Muscle of leg (tissue), 11 donors: ENCODE data around the gene SYT1. TPM values are rescaled to one million over a fixed set of nuclear protein-coding genes. Genes with fewer than 3 reads are reported as not detected.

Experiments used
- DNase-seq: peaks from one replicate; pipeline ENCODE4 v3.0.0; 2013
- H3K27ac ChIP-seq: one replicate; pipeline ENCODE4 v1.5.1; 2013; ENCODE audit warnings: mild to moderate bottlenecking, low read length, control low read depth
- H3K27me3 ChIP-seq: one replicate; pipeline ENCODE4 v1.6.1; 2013; ENCODE audit warnings: low read length; ENCODE audit not compliant: control insufficient read depth, insufficient read depth
- H3K36me3 ChIP-seq: one replicate; pipeline ENCODE4 v1.6.1; 2013; ENCODE audit warnings: low read length; ENCODE audit not compliant: control insufficient read depth, insufficient read depth
- H3K4me1 ChIP-seq: one replicate; pipeline ENCODE4 v1.6.1; 2013; ENCODE audit warnings: low read length; ENCODE audit not compliant: control insufficient read depth, insufficient read depth
- H3K4me3 ChIP-seq: one replicate; pipeline ENCODE4 v1.5.1; 2013; ENCODE audit warnings: low read length, control low read depth
- H3K9me3 ChIP-seq: replicated peaks from 2 replicates; pipeline ENCODE4 v1.6.1; 2013; ENCODE audit warnings: low read depth, low read length; ENCODE audit not compliant: control insufficient read depth
- WGBS: methylation state at CpG from one replicate; pipeline ENCODE4 v1.1.5; 2013; ENCODE audit warnings: missing lambda C conversion rate; ENCODE audit not compliant: insufficient coverage; 5-methylcytosine and 5-hydroxymethylcytosine counted together
- polyA plus RNA-seq, 8 donors: library from polyadenylated mRNA; unstranded; fragments of 120-200 nt; gene quantifications; one replicate each; pipeline versions ENCODE4 v1.2.1 to v1.2.3, GENCODE V29; 2013; ENCODE audit warnings: inconsistent platforms in 1 of 8, low replicate concordance in 1 of 8; ENCODE audit not compliant: insufficient read length in 8 of 8, insufficient read depth in 1 of 8
- total RNA-seq: library from RNA; stranded (reverse); fragments of 120-200 nt; gene quantifications from one replicate; pipeline ENCODE4 v1.2.4, GENCODE V29; 2013

The SYT1 gene
- total and polyA plus RNA-seq, 9 donors, result 1.1 to 2.5 (median 1.8) TPM

GRCh38 chr12:78864870-78865463 is 393 bp downstream of the SYT1 start:
- peak; percentile 2 for DNase-seq
- Histone ChIP-seq H3K27ac (no peak overlapping the region), H3K36me3 (no peaks in the 10 kb centered on the region), H3K4me1 (peaks cover 13% of the 10 kb centered on the region), H3K4me3 (peak overlapping the region; percentile 55), H3K27me3 (peaks cover 18% of the 10 kb centered on the region), H3K9me3 (no peaks in the 10 kb centered on the region)
- WGBS, result 1% methylated on average over 19 of the region's 32 CpGs

GRCh38 chr12:78865516-78865915 is 942 bp downstream of the SYT1 start:
- Histone ChIP-seq H3K9me3 (no peaks in the 10 kb centered on the region), H3K27ac (no peak overlapping the region), H3K36me3 (no peaks in the 10 kb centered on the region), H3K4me3 (no peak overlapping the region), H3K4me1 (peaks cover 13% of the 10 kb centered on the region), H3K27me3 (peaks cover 18% of the 10 kb centered on the region)
- DNase-seq, result no peak
- no CpG with 5 or more reads among the region's 5 CpGs for WGBS

- Histone ChIP-seq H3K36me3 (no peaks in the 10 kb centered on the region), H3K4me3 (no peak overlapping the region), H3K9me3 (no peaks in the 10 kb centered on the region), H3K4me1 (peaks cover 13% of the 10 kb centered on the region), H3K27me3 (peaks cover 18% of the 10 kb centered on the region), H3K27ac (no peak overlapping the region)
- WGBS, result no CpG with 5 or more reads among the region's 4 CpGs
- DNase-seq, result no peak
Observed at GRCh38 chr12:78866518-78866917, 1.9 kb downstream of the SYT1 start.

GRCh38 chr12:78870539-78870938 is 6.0 kb downstream of the SYT1 start:
- no peaks in the 10 kb centered on the region for H3K9me3 ChIP-seq
- no peaks in the 10 kb centered on the region for H3K36me3 ChIP-seq
- H3K27me3 ChIP-seq, result no peaks in the 10 kb centered on the region
- no peak overlapping the region for H3K27ac ChIP-seq
- H3K4me1 ChIP-seq, result no peaks in the 10 kb centered on the region
- no peak for DNase-seq
- H3K4me3 ChIP-seq, result no peak overlapping the region
- no CpG with 5 or more reads among the region's 3 CpGs for whole genome bisulfite sequencing

GRCh38 chr12:78871566-78871965 is 7.0 kb downstream of the SYT1 start:
- Histone ChIP-seq H3K27me3 (no peaks in the 10 kb centered on the region), H3K36me3 (no peaks in the 10 kb centered on the region), H3K4me1 (no peaks in the 10 kb centered on the region), H3K4me3 (no peak overlapping the region), H3K27ac (no peak overlapping the region), H3K9me3 (no peaks in the 10 kb centered on the region)
- peak; percentile 9 for DNase-seq
- WGBS, result no CpG with 5 or more reads among the region's 2 CpGs

- WGBS, result no CpG with 5 or more reads among the region's 3 CpGs
- H3K27ac ChIP-seq, result no peak overlapping the region
- no peak overlapping the region for H3K4me3 ChIP-seq
- H3K4me1 ChIP-seq, result no peaks in the 10 kb centered on the region
- H3K36me3 ChIP-seq, result no peaks in the 10 kb centered on the region
- H3K27me3 ChIP-seq, result no peaks in the 10 kb centered on the region
- no peaks in the 10 kb centered on the region for H3K9me3 ChIP-seq
- no peak for DNase-seq
Observed at GRCh38 chr12:78878459-78878858, 13.9 kb downstream of the SYT1 start.

GRCh38 chr12:78878866-78879265 is 14.3 kb downstream of the SYT1 start:
- no CpG with 5 or more reads among the region's 1 CpG for WGBS

GRCh38 chr12:78880078-78880477 is 15.5 kb downstream of the SYT1 start:
- H3K9me3 ChIP-seq, result no peaks in the 10 kb centered on the region
- DNase-seq, result no peak
- no peak overlapping the region for H3K27ac ChIP-seq
- H3K4me1 ChIP-seq, result no peaks in the 10 kb centered on the region
- no peaks in the 10 kb centered on the region for H3K36me3 ChIP-seq
- no peaks in the 10 kb centered on the region for H3K27me3 ChIP-seq
- no peak overlapping the region for H3K4me3 ChIP-seq

More at GRCh38 chr12:78878866-78879265, 14.3 kb downstream of the SYT1 start:
- H3K4me3 ChIP-seq, result no peak overlapping the region
- no peak for DNase-seq
- H3K36me3 ChIP-seq, result no peaks in the 10 kb centered on the region
- no peaks in the 10 kb centered on the region for H3K9me3 ChIP-seq
- H3K27ac ChIP-seq, result no peak overlapping the region
- no peaks in the 10 kb centered on the region for H3K4me1 ChIP-seq
- no peaks in the 10 kb centered on the region for H3K27me3 ChIP-seq

GRCh38 chr12:78881685-78882084 is 17.1 kb downstream of the SYT1 start:
- no peaks in the 10 kb centered on the region for H3K36me3 ChIP-seq
- no peaks in the 10 kb centered on the region for H3K27me3 ChIP-seq
- no peak for DNase-seq
- no peak overlapping the region for H3K27ac ChIP-seq
- no peaks in the 10 kb centered on the region for H3K4me1 ChIP-seq
- H3K9me3 ChIP-seq, result no peaks in the 10 kb centered on the region
- no peak overlapping the region for H3K4me3 ChIP-seq
- WGBS, result 80% methylated on average over 1 of the region's 2 CpGs

- no peaks in the 10 kb centered on the region for H3K27me3 ChIP-seq
- no peaks in the 10 kb centered on the region for H3K9me3 ChIP-seq
- H3K4me3 ChIP-seq, result no peak overlapping the region
- no peak for DNase-seq
- no peaks in the 10 kb centered on the region for H3K36me3 ChIP-seq
- H3K4me1 ChIP-seq, result no peaks in the 10 kb centered on the region
- H3K27ac ChIP-seq, result no peak overlapping the region
- WGBS, result 19% methylated on average over 2 of the region's 2 CpGs
Observed at GRCh38 chr12:78885466-78885865, 20.9 kb downstream of the SYT1 start.
